Measurements from ENCODE around the gene COL28A1.

- no peak for TF ChIP-seq CTCF (IDR thresholded peaks at IDR 0.05)
- no peak for TF ChIP-seq KAT7 (CRISPR knock-in tag; IDR thresholded peaks at IDR 0.05; ENCODE audit: borderline replicate concordance)
- TF ChIP-seq GABPB1 (CRISPR knock-in tag; IDR thresholded peaks at IDR 0.05) = no peak
- TF ChIP-seq NFATC4 (CRISPR knock-in tag; IDR thresholded peaks at IDR 0.05) = no peak
- TF ChIP-seq ZNF121 (CRISPR knock-in tag; IDR thresholded peaks at IDR 0.05) = no peak
- TF ChIP-seq NR2C2 (CRISPR knock-in tag; IDR thresholded peaks at IDR 0.05) = no peak
- no peak for TF ChIP-seq NFE2L1 (CRISPR knock-in tag; IDR thresholded peaks at IDR 0.05)
- no peak for TF ChIP-seq ZNF396 (CRISPR knock-in tag; IDR thresholded peaks at IDR 0.05; ENCODE audit: borderline replicate concordance)
- no peak for TF ChIP-seq RELA (CRISPR knock-in tag; IDR thresholded peaks at IDR 0.05; ENCODE audit: borderline replicate concordance)
Measured at GRCh38 chr7:7432979-7433378, 102.7 kb downstream of the COL28A1 start.
